GM18508 (cell line): ENCODE measurements around the gene MED12L.

Experiments used
- ATAC-seq: cut with Tn5 transposase; IDR thresholded peaks from one replicate; pipeline ENCODE4 v1.9.1; 2021; ENCODE audit warnings: moderate number of reproducible peaks; ENCODE audit not compliant: insufficient read depth, unreplicated experiment

Gene MED12L

DNA sequence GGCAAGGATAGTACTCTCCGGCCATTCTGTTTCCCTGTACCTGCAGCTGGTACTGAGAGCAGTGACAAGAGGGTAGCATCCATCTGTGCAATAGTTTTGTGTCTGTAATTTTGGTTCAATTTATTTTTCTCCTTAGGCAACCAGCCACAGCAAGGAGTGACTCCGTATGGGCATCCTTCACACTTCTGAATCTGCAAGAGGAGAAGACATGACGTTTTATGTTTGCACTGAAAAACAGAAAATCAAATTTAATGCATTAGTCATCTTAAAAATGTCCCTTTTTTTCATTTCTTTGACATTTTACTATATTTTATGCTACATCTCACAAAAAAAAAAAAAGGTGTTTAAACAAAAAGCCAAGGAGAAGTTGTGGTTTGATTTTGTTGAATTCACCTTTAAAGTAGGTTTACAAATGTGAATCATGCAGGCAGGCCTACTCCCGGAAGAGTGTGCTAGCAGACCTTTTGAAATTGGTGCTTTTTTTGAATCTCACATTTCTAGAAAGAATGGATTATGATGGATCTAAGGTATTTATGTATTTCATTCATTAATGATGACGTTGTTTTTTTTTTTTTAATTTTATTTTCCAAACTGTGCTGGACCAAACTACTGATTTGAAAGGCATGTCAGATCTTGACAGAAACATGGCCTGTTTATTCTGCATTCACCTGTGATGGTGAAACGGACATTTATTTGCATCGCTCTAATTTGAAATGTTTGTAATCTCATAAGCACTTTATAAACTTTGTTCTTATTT is 347.3 kb downstream of the MED12L start:
- ATAC-seq = no peak

DNA sequence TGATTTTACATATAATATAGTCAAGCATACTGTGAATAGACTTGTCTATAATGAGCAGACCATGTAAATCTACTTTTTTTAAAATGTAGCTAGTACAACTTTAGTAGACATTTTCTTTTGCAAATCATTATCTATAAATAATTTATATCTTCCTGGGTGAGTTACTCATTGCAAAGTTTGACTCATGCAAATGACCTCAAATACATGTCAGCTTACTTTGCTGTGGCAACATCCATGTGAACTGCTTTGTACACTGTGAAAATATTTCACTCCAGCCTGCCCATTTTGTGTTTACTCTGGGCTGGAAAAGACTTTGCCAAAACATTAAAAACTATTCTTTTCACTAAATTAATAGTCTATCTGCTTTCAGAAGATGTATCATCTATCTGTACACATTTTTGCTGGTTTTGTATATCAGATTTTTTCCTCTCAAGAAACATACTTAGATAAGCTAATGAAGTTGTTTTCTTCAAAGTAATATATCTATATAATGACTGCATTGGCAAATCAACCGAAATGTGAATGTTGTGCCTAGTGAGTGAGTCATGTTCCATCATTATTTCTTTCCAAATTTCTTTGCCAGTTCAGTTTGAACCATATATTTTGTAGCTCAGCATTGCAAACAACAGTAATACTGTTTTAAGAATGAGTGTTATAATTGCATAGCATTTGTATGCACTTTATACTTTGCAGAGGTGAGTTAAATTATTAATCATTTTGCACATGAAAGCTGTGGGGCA is 348.9 kb downstream of the MED12L start:
- ATAC-seq = peak; percentile 52

- no peak for ATAC-seq
Measured at GRCh38 chr3:151436675-151437446, 351.4 kb downstream of the MED12L start.

DNA sequence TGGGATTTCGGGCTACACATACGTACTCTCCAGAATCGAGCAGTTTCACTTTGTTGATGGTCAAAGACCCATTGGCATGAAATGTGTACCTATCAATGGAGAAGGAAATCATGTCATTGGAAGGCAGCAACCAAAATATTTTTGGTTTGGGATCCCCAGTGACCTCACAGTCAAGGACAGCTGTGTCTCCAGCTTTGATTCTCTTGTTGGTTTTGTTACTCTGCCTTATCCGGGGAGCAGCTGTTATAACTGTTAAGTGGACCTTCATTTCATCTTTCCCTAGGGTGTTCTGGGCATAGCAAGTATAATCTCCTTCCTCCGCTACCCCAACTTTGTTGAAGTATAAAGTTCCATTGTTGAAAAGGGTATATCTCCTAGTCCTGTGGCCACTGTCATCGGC is 352.4 kb downstream of the MED12L start:
- no peak for ATAC-seq

DNA sequence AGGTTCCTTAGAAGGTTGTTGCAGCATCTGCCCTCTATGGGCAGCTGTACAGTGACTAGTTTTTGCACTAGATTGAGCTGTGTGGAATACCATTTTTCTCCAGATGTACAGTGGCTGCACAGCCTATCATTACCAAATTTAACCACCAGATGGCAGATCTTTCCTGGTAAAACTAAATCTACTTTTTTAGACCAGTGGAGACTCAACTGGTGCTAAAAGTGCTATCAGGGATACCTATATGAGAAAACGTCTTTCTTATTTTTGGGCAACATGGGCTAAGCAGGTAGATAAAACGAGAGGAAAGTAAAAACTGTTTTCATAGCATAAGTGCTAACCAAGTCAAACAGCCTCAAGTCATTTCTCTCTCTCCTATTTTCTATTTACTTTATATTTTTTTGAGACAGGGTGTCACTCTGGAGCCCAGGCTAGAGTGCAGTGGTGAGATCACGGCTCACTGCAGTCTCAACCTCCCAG is 354.2 kb downstream of the MED12L start:
- peak; percentile 81 for ATAC-seq

DNA sequence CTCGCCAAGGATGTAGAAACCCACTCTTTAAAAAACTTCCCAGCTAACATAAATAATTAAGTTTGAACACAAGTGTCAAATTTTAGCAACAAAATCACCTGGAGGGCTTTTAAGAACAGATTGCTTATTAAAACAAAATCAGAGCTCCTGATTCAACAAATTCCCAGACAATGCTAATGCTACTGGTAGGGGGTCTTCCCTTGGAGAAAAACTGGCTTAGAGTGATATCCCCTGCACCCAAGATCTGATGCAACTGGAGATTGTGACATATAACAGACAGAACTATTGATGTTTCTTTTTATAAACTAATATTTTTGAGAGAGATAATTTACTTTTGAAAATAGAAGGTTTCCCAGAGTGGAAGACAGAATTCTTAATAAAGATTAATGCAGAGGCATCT is 355.5 kb downstream of the MED12L start:
- no peak for ATAC-seq

DNA sequence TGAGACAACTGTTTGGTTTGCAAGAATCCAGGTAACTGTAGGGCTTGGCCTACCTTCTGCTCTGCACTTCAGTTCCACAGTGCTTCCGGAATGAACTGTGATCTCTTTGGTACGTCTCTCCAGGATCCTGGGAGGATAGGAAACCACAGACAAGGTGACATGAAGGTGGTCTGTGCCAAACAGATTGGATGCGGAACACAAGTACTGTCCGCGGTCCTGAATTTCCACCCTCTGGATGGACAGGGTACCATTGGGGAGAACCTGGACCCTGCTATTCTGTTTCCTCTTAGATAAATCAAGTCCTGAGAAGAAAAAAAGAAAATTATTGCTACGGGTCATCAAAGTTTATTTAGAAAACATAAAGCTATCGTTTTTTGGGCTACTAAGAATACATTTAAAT is 358.1 kb downstream of the MED12L start:
- no peak for ATAC-seq

GRCh38 chr3:151445273-151446001 is 360.0 kb downstream of the MED12L start:
- no peak for ATAC-seq

DNA sequence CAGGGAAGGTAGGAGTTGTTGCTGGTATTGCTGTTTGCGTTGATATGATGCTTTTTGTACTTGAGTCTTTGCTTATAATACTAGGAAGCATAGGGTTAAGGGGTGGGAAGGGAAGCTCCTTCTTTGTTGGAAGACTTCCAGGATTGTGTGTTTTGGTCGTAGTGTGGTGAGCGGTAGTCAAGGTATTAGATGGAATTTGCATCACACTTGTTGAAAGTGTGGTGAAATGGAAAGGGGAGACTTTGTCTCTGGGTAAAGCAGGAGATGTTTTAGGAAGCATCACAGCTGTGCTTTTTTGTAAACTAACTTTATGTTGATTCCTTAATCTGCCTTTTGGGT is 360.5 kb downstream of the MED12L start:
- no peak for ATAC-seq

DNA sequence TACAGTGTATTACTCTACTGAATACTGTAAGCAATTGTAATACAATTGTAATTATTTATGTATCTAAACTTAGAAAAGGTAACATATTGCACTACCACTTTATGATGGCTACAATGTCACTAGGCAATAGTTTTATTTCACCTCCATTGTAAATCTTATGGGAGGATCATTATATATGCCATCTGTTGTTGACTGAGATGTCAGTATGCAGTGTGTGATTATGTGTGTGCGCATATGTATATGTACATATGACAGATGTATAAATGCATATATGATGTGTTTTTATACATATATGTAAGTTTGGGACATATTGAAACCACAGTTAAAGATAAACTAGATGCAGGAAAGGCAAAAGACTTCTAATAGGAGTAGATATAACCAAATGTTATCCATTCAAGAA is 366.9 kb downstream of the MED12L start:
- no peak for ATAC-seq

- no peak for ATAC-seq
Measured at GRCh38 chr3:151452841-151453240, 367.4 kb downstream of the MED12L start.

DNA sequence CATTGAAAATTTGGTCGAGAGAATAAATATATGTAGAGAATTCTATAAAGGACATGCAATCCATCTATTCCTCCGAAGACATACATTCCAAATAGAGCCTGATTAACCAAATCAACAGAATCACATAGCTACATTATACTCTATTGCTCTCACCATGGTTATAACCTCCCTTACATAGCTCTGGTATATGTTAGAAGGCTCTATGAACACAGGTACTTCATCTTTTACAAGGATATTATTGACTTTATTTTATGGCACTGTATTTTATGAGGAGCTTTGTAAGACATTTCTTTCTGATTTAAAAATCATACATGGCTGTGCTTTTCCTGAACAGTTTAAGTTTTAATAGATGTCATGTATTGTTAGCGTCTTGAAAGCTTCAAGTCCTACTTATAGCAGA is 370.6 kb downstream of the MED12L start:
- ATAC-seq = no peak

DNA sequence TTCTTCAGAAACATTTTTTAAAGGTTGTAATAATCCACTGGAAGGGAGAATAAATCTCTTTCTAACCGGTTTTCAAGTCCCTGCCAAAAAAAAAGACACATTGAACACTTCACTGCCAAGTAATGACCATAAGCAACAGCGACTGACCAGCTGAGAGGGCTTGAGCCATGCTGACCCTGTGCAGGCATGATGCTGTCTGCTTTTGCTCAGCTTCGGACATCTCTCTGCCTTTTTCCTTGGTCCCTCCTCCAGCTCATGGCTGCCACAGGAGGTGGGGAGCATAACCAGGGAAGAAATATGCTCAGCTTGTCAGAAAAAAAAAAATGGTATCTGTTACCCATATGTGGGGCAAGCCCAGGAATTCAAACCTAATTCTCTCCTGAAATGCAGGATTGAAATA is 373.9 kb downstream of the MED12L start:
- no peak for ATAC-seq

DNA sequence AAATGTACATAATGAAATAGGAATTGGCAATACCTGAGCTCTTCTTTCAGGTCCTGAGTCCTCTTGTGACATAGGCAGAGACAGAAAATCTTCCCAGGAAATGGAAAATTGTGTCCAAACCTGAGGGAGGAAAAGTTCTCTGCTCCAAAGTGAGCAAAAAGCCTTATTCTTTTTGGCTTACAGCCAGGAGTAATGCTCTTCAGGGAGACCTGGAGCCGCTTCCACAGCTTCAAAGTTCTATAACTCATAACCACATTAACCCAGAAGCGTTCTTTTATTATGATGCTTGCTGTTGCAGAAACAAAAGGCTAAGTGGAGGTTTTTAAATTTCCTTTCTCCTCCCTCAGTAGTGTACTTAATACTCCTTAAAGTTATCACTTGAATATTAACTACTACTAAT is 374.8 kb downstream of the MED12L start:
- ATAC-seq = no peak

- no peak for ATAC-seq
Measured at GRCh38 chr3:151460774-151461450, 375.4 kb downstream of the MED12L start, which contains the start of gene IGSF10. IGSF10 (minus strand) TSS chr3:151461061; CDS start chr3:151458709, 2,352 bp downstream.

GRCh38 chr3:151462278-151462780 is 376.9 kb downstream of the MED12L start:
- ATAC-seq = no peak

GRCh38 chr3:151462991-151463390 is 377.5 kb downstream of the MED12L start:
- no peak for ATAC-seq

GRCh38 chr3:151467069-151467468 is 381.6 kb downstream of the MED12L start:
- ATAC-seq = no peak

- no peak for ATAC-seq
Measured at GRCh38 chr3:151468284-151468917, 382.9 kb downstream of the MED12L start.
